Sigmoid colon (tissue), 4 donors: Measurements from ENCODE around the gene RNPS1.

ENCODE experiments used
- CTCF ChIP-seq, 4 experiments: fragments of 450-650 bp in 3 of 4; fragments of 200-600 bp in 1 of 4; IDR thresholded peaks; one replicate each; pipeline ENCODE4 v1.5.1; 2016 to 2019; ENCODE audit warnings: antibody characterized with exemption in 4 of 4, mild to moderate bottlenecking in 3 of 4, moderate library complexity in 2 of 4
- EP300 ChIP-seq, 4 donors: sonication (generic); formaldehyde crosslinking; IDR thresholded peaks; one replicate each; pipeline ENCODE4 v1.6.1; 2017; ENCODE audit warnings: antibody characterized with exemption in 4 of 4
- POLR2A ChIP-seq, 2 donors: fragments of 450-650 bp; IDR thresholded peaks; one replicate each; pipeline ENCODE4 v1.6.1; 2016; ENCODE audit warnings: antibody characterized with exemption in 2 of 2, mild to moderate bottlenecking in 2 of 2, moderate library complexity in 2 of 2
- POLR2AphosphoS5 ChIP-seq, 4 donors: sonication (generic); formaldehyde crosslinking; IDR thresholded peaks; one replicate each; pipeline ENCODE4 v1.6.1; 2017; ENCODE audit warnings: antibody characterized with exemption in 4 of 4

DNA sequence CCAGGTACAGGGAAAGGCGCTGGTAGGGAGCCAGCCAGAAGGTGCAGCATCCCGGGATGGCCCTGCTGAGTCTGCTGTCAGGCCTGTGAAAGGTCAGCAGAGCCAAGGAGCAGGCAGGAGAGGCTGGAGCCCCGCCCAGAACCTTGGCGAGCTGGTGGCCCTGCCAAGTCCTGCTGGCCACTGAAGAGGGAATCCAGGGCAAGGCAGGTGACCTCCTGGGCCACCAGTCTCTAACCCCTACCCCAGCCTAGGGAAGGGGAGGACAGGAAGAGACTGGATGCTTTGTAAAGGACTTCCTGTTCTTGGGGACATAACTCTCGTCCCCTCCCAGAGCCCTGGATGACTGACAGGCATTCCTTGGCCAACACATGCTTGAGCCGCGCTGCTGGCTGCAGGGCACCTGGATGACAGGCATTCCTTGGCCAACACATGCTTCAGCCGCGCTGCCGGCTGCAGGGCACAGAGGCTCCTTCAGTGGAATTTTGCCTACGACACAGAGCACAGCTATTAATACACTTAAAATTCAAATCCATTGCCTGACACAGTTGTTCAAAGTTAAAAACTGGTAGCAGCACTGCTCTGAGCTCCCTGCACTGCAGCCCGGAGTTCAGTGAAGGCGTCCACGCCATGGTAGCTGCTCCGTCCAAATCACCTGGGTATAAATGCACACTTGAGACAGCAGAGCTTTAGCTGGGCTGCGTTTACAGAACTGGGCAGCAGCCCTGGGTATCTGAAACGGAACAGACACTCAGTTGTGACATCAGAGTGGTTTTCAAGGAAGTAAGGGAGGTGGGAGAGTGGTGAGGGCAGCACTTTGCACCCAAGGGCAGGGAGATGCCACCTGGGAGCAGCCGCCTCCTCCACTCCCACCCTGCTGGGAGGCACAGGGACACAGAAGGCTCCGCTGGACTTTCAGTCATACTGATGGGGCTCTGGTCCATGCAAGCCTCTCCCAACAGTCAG is 55.3 kb downstream of the RNPS1 start:
- TF ChIP-seq CTCF (IDR thresholded peaks at IDR 0.05) = no peak
- no peak for TF ChIP-seq EP300 (IDR thresholded peaks at IDR 0.05)
- no peak for TF ChIP-seq POLR2A (IDR thresholded peaks at IDR 0.05)
- TF ChIP-seq POLR2AphosphoS5 (IDR thresholded peaks at IDR 0.05) = no peak
